Measurements from ENCODE around the gene ADIPOR2.

GRCh38 chr12:1750300-1750699, 59.4 kb downstream of the ADIPOR2 start:
- TF ChIP-seq CTCF (IDR thresholded peaks at IDR 0.05) = no peak
- TF ChIP-seq POLR2A (IDR thresholded peaks at IDR 0.05) = no peak

All from stomach (tissue), 4 donors.